Epithelial cell of esophagus (primary cell): Measurements from ENCODE around the gene COL26A1.
"Not testable (repeated sequence)": the region's sequence is repeated elsewhere in the genome, so short reads cannot be mapped to it uniquely, and the experiment has no call there.

ENCODE experiments used
- DNase-seq: peaks from one replicate; pipeline ENCODE4 v3.0.0; 2010; ENCODE audit warnings: low read depth
- H3K4me3 ChIP-seq: 2 replicates; pipeline ENCODE4 v1.5.1; 2011; ENCODE audit warnings: mild to moderate bottlenecking, low read length, control low read depth
- TF ChIP-seq, protein P1 (sequence below): IDR thresholded peaks from 2 replicates; pipeline ENCODE4 v1.5.1; 2011; ENCODE audit warnings: low read depth, mild to moderate bottlenecking, low read length, control low read depth, inconsistent platforms; ENCODE audit not compliant: insufficient read depth; ENCODE audit errors: missing control alignments

The COL26A1 gene

DNA sequence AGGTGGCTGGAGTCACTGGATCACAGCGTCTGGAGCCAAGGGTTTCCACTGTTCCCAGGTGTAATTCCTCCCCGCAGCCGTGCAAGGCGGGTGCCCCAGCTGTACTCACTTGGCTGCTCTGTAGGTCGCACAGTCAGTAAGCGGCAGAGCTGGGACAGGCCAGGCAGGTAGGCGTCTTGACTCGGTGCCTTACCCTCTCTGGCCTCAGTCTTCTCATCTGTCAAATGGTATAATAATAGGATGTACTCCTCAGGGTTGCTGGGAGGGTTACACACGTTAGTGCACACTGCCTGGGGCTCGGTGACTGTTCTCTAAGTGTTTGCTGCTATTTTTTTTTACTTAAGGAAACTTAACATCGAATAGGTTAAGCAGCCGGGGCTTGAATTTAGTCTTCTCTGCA, 239.4 kb downstream of the COL26A1 start:
- no peak for DNase-seq
- H3K4me3 ChIP-seq, result no peak overlapping the region
- TF ChIP-seq, protein P1, sequence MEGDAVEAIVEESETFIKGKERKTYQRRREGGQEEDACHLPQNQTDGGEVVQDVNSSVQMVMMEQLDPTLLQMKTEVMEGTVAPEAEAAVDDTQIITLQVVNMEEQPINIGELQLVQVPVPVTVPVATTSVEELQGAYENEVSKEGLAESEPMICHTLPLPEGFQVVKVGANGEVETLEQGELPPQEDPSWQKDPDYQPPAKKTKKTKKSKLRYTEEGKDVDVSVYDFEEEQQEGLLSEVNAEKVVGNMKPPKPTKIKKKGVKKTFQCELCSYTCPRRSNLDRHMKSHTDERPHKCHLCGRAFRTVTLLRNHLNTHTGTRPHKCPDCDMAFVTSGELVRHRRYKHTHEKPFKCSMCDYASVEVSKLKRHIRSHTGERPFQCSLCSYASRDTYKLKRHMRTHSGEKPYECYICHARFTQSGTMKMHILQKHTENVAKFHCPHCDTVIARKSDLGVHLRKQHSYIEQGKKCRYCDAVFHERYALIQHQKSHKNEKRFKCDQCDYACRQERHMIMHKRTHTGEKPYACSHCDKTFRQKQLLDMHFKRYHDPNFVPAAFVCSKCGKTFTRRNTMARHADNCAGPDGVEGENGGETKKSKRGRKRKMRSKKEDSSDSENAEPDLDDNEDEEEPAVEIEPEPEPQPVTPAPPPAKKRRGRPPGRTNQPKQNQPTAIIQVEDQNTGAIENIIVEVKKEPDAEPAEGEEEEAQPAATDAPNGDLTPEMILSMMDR, result no peak

DNA sequence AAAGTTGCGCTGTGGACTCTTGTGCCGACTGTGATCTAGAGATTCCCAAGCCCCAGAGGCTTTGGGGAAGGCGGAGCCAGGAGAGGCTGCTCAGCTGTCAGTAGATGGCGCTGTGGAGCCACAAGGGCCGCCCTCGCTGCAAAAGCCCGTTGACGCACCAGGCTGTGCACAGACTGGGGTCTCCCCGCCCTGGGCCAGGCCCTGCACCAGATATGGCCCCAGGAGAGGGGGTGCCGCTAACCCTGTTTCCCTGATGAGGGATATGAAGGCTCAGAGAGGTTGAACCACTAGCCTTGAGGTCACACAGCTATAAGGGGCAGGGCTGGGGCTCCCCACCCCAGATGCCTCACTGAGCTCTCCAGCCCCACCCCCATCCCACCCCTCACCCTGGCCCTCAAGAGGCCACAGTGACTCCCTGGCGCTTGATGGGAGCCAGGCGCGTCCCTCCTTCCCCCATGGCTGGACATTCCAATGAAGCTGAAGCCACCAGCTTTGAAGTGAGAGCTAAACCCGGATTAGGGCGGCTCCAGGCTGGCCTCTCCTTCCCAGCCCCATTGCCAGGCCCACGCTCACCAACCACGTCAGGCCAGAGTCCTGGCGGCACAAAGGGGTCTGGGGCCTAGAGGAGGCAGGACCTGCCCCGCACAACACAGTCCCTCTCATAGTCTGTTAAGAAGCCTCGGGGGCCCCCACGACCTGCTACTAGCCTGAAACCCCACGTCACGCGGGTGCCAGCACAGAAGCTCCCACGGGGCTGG, 240.0 kb downstream of the COL26A1 start:
- DNase-seq, result peak; percentile 78
- TF ChIP-seq, protein P1, result peak; percentile 95

DNA sequence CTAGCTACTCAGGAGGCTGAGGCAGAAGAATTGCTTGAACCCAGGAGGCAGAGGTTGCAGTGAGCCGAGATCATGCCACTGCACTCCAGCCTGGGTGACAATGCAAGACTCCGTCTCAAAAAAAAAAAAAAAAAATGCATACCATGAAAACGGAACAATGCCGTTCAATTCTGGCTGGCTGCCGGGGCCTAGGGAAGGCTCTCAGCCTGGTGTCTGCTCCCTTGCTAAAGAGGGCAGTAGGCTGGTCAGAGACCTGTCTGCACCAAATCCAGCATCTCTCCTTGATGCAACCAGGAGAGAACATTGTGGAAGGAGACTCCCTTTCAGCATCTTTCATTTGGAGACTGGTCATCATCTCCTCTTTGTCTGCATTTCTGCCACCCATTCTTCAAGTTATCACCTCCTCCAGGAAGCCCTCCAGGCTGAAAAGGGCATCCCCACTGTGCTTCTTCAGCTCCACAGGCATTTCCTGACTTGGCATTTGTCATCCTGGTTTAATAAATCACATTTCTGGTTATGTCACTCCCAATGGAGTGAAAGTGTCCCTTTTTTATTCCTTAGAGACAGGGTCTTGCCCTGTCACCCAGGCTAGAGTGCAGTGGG, 241.8 kb downstream of the COL26A1 start:
- no peak for DNase-seq
- TF ChIP-seq, protein P1, result no peak
- H3K4me3 ChIP-seq, result no peak overlapping the region

More for the DNA sequence above, 240.0 kb downstream of the COL26A1 start:
- H3K4me3 ChIP-seq, result no peak overlapping the region

DNA sequence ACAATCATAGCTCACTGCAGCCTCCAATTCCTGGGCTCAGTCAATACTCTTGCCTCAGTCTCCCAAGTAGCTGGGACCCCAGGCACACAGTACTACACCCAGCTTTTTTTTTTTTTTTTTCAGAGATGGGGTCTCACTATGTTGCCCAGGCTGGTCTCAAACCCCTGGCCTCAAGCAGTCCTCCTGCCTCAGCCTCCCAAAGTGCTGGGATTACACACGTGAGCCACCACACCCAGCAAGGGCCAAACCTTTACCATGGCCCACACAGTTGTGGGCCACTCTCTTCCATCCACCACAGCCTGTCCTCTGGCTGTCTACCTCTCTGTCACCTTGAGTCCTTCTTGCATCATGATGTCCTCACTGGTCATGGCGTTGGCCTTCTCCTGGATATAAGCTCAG, 242.3 kb downstream of the COL26A1 start:
- DNase-seq, H3K4me3 ChIP-seq: not testable (repeated sequence)

DNA sequence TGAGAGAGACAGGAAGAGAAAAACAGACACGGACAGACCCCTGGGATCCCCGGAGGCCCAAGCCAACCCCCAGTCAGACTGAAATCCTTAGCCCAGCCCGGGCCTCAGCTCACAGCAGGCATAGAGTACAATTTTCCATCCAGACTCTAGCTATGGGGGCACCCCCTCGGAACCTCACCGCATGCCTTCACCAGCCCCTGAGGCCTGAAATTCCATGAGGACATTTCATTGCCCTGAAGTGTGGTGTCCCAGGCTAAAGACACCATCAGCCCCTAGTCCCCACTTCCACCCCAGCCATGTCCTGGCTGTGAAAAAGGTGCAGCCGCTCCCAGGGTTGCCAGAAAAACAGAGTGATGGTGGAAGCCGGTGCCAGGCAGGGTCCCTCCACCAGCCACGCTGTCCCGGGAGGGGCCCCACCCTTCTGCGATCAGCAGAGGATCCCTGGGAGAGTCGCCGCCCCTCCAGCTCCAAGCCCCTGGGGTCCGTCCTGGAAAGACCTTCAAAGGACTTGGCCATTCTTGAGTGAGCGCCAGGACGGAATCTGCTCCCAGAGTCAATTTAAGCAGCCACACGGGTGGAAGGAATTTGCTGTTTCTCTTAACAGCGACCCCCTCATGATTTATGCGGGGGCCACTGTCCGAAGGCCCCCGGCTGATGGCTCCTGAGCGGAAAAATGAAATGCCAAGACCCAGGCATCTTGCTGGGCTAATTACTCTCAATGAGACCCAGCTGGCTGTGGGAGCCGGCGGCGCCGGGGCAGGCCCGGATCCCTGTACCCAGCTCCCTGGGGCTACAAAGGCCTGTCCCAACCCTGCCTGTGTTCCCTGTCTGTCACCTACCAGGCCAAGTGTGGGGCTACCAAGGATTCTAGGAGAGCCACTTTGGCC, 243.2 kb downstream of the COL26A1 start:
- no peak overlapping the region for H3K4me3 ChIP-seq
- no peak for DNase-seq
- TF ChIP-seq, protein P1, result no peak

DNA sequence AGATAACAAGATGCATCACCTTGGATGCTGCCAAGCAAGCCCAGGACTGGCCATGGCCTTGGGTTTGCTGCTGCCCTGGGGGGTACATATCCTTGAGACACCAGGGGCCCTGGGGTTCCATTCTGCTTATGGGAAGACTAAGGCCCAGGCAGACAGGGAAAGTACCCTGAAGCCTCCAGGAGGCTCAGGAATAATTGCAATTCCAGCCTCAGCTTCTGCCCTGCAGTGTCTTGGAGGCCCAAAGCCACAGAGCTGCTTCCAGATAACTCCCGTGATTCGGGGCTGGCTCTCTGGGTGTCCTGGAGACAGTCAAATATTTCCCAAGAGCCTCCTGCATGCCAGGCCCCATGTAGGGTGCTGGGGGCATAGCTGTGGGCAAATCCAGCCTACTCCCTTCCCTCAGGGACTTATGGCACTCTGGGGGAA, 243.8 kb downstream of the COL26A1 start:
- DNase-seq, result no peak
- no peak overlapping the region for H3K4me3 ChIP-seq
- TF ChIP-seq, protein P1, result no peak
